Colonic mucosa (tissue), 4 donors: ENCODE data around the gene ASL. TPM values are rescaled to one million over a fixed set of nuclear protein-coding genes. Genes with fewer than 3 reads are reported as not detected.
"Not testable (repeated sequence)": the region's sequence is repeated elsewhere in the genome, so short reads cannot be mapped to it uniquely, and the experiment has no call there.

Experiments
- DNase-seq: peaks from one replicate; pipeline ENCODE4 v3.0.0-alpha.2; 2020
- H3K27ac ChIP-seq: fragments of 200-600 bp; one replicate; pipeline ENCODE4 v1.8.0; 2021
- H3K27me3 ChIP-seq: fragments of 200-600 bp; one replicate; pipeline ENCODE4 v1.8.0; 2021
- H3K36me3 ChIP-seq: fragments of 200-600 bp; one replicate; pipeline ENCODE4 v1.8.0; 2021
- H3K4me1 ChIP-seq: fragments of 200-600 bp; one replicate; pipeline ENCODE4 v1.8.0; 2021; ENCODE audit warnings: mild to moderate bottlenecking
- H3K4me3 ChIP-seq: fragments of 200-600 bp; one replicate; pipeline ENCODE4 v1.8.0; 2021
- H3K9ac ChIP-seq, 2 donors: one replicate each; pipeline ENCODE4 v1.7.0; 2013; ENCODE audit warnings: control low read depth in 2 of 2, low read depth in 2 of 2, low read length in 2 of 2
- H3K9me3 ChIP-seq: fragments of 200-600 bp; one replicate; pipeline ENCODE4 v1.8.0; 2021
- CTCF ChIP-seq: fragments of 200-600 bp; IDR thresholded peaks from one replicate; pipeline ENCODE4 v1.8.0; 2022; ENCODE audit warnings: antibody characterized with exemption, mild to moderate bottlenecking
- intact Hi-C: fragments of 100-400 bp; cut with DNase I; formaldehyde crosslinking; loops from one replicate; pipeline ENCODE4 v1.14.1; 2022
- total RNA-seq, 2 donors: library from RNA; stranded (reverse); fragmentation: NEBNext Ultra II Directional in 1 of 2; extraction: Animal tissue kit (Norgen Biotek cat#: 25700) in 1 of 2; gene quantifications; one replicate each; pipeline ENCODE4 v1.2.1, GENCODE V29; 2021
- donor health status: healthy.
- donor health status: DM: no; HTN: no; CAD: no.
- donor health status: DM: no; HTN: no; CAD: no.

The ASL gene
- total RNA-seq, 2 donors from 2014 or later = 134 to 144 TPM

DNA sequence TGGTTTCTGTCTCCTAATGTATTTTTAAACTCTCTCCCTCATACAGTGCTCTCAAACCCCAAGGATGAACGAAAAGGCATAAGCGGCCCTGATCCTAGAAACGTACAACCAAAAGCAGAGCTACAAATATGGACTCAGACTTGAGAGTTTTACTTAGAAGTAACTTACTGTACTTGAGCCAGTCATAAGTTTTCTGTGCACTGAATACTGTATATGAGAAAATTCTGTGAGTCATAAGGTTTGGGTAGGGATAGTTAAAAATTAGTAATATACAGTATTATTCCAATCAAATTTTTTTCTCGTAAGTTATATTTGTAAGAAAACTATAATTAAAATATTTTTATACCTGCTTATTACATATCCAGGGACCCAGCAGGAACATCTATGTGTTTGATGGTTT lies 5.9 kb upstream of the ASL start:
- intact Hi-C loops = no loop called here
- H3K27ac ChIP-seq = no peak overlapping the region
- no peaks in the 10 kb centered on the region for H3K27me3 ChIP-seq
- no peak overlapping the region for H3K4me3 ChIP-seq
- DNase-seq = no peak
- H3K9me3 ChIP-seq = no peaks in the 10 kb centered on the region
- H3K4me1 ChIP-seq = no peaks in the 10 kb centered on the region
- no peaks in the 10 kb centered on the region for H3K36me3 ChIP-seq
- TF ChIP-seq CTCF = no peak
- no peak overlapping the region for H3K9ac ChIP-seq

- intact Hi-C loops = no loop called here
- H3K4me1 ChIP-seq = no peaks in the 10 kb centered on the region
- H3K36me3 ChIP-seq = no peaks in the 10 kb centered on the region
- H3K27ac ChIP-seq = no peak overlapping the region
- no peaks in the 10 kb centered on the region for H3K9me3 ChIP-seq
- no peak for TF ChIP-seq CTCF
- no peak for DNase-seq
- H3K27me3 ChIP-seq = no peaks in the 10 kb centered on the region
- H3K4me3 ChIP-seq = no peak overlapping the region
- no peak overlapping the region for H3K9ac ChIP-seq
Observed at GRCh38 chr7:66070222-66070621, 5.4 kb upstream of the ASL start.

GRCh38 chr7:66072208-66072607 lies 3.4 kb upstream of the ASL start:
- intact Hi-C loops, H3K27ac ChIP-seq, H3K27me3 ChIP-seq, H3K9ac ChIP-seq, H3K9me3 ChIP-seq, H3K36me3 ChIP-seq, H3K4me3 ChIP-seq, H3K4me1 ChIP-seq, DNase-seq: not testable (repeated sequence)

DNA sequence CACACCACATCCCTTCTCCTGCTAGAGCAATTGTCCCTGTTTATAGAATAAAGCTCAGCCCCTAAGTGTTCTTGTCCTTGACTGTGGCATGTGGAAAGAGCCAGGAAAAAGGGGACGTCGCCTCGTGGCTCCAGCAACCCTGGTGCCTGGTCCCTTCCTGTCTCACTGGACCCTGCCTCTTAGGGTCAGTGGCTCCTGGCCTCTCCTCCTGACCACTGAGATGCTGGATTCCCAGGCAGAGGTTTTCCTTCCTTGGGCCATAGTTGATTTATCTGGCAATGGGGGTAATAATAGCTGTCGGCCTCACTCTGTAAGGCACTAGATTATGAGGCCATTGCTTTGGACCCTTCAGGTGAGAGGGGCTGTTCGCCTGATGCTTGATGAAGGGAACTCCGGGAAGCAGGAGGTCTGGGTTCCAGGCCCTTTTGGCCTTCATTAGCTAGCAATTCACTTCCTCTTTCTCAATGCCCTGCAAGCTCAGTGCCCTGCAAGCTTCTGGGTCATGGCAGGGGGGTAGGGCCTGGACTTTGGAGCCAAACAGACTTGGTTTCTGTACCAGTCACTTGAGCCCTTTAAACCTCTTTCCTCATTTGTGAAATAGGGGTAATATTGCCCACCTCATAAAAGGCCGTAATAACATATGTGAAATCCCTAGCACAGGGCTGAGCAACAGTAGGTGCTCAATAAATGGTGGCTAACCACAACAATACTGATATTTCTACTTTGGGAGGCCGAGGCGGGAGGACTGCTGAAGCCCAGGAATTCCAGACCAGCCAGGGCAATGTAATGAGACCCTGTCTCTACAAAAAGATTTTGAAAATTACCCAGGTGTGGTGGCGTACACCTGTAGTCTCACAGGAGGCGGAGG lies 1.1 kb downstream of the ASL start:
- Histone ChIP-seq H3K9ac (peak overlapping the region; percentile 86 to 98), H3K27me3 (no peaks in the 10 kb centered on the region), H3K4me3 (peak overlapping the region; percentile 94), H3K4me1 (no peaks in the 10 kb centered on the region), H3K36me3 (no peaks in the 10 kb centered on the region), H3K9me3 (no peaks in the 10 kb centered on the region), H3K27ac (peak overlapping the region; percentile 75)
- intact Hi-C loops = no loop called here
- no peak for TF ChIP-seq CTCF
- DNase-seq = peak; percentile 73

DNA sequence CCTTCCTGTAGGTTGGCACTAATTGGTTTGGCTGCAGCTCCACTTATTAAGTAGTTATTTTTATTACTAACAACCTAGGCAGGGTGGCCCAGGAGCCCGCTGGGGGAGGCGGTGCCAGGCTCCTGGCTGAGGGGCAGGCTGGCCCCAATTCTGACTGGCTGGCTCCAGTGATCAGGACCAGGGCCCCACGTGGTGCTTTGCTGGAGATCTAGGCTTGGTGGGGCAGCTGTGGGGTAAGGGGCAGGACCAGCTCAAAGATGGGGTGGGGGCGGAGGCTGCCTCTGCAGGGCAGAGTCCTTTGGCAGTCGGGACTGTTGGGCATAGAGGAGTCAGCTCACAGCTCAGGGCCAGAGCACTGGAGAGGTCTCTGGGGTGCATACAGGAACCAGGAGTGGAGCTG lies 2.4 kb downstream of the ASL start:
- Histone ChIP-seq H3K9ac (no peak overlapping the region), H3K36me3 (no peaks in the 10 kb centered on the region), H3K27me3 (no peaks in the 10 kb centered on the region), H3K27ac (no peak overlapping the region), H3K4me1 (no peaks in the 10 kb centered on the region), H3K4me3 (no peak overlapping the region), H3K9me3 (no peaks in the 10 kb centered on the region)
- no peak for TF ChIP-seq CTCF
- no peak for DNase-seq
- intact Hi-C loops = no loop called here

- H3K9ac ChIP-seq = no peak overlapping the region
- no peak overlapping the region for H3K27ac ChIP-seq
- no peak for DNase-seq
- no peaks in the 10 kb centered on the region for H3K9me3 ChIP-seq
- intact Hi-C loops = no loop called here
- no peak for TF ChIP-seq CTCF
- no peaks in the 10 kb centered on the region for H3K4me1 ChIP-seq
- H3K27me3 ChIP-seq = no peaks in the 10 kb centered on the region
- H3K4me3 ChIP-seq = no peak overlapping the region
- H3K36me3 ChIP-seq = no peaks in the 10 kb centered on the region
Observed at GRCh38 chr7:66082083-66082482, 6.5 kb downstream of the ASL start.
